HG03439 (cell line): ENCODE data around the gene KRT37.
"Not testable (repeated sequence)": the region's sequence is repeated elsewhere in the genome, so short reads cannot be mapped to it uniquely, and the experiment has no call there.

ENCODE experiments used
- ATAC-seq: cut with Tn5 transposase; IDR thresholded peaks from one replicate; pipeline ENCODE4 v1.9.1; 2021; ENCODE audit warnings: mild to moderate bottlenecking, moderate library complexity; ENCODE audit not compliant: unreplicated experiment

KRT37 gene

DNA sequence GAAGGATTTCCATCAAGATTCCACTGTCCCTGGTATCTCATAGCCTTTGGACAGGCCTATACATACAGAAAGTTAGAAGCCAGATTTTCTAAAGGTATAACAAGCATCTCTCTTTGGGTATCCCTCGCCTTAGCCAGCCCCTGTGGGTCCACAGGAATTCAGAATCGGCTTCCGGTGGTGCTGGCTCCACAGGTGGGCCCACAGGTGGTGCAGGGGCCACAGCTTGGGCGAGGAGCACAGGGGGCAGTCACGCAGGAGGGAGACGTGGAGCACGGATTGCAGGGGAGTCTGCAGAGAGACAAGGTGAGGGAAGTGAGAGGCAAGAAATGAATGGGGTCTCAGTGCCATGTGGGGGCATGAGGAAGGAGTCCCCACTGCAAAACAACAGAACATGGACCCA, 12.9 kb upstream of the KRT37 start:
- no peak for ATAC-seq

DNA sequence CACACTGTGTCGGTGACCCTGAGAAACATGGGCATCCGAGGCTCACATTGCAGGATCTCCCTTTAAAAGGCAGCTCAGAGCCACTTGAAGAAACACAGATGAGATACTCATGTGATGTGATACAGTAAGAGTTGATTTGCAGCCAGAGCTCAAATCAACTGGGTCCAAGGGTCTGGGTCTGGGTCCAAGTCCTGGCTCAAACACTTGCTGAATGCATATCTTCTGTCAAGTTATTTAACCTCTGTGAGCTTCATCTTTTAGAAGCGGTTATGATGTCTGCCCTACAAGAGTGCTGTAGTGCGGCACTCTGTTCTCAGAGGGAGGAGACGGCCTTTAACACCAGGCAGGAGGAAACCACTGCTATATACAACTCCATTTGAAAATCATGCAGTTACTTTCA, 10.0 kb upstream of the KRT37 start:
- ATAC-seq = no peak

DNA sequence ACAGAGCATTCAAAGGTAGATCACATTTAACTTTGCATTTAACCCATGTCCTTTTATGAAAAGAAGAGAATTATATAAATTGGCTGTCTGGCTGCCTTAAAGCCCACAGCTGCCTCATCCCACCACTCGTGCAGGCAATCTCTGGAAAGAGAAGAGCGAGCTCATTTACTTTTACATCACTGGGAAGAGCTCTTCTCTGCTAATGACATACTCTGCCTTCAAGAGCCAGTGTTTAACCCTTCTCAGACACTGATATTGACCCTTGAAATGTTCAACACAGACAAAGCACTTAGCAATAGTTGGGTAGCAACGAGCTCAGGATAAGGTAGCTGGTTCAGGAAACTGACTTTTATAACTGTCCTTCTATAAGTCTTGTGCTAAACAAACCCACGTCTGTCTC, 9.6 kb upstream of the KRT37 start:
- no peak for ATAC-seq

DNA sequence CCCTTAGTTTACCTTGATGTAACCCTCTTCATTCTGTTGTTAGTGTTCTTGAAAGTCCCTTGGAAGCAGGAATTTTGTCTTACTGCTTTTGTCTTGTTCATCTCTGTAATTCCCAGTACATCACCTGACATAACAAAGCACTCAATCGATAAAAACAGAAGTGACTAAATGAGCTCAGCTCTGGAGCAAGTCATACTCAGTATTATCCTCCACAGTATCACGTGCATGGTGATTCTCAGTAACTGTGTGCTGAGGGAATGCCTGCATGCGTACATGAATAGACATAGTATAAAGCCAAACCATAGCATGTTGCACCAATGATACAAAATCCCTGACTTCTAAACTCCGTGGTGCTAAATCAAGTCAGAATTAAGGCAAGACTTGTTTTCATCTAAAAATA, 9.2 kb upstream of the KRT37 start:
- no peak for ATAC-seq

DNA sequence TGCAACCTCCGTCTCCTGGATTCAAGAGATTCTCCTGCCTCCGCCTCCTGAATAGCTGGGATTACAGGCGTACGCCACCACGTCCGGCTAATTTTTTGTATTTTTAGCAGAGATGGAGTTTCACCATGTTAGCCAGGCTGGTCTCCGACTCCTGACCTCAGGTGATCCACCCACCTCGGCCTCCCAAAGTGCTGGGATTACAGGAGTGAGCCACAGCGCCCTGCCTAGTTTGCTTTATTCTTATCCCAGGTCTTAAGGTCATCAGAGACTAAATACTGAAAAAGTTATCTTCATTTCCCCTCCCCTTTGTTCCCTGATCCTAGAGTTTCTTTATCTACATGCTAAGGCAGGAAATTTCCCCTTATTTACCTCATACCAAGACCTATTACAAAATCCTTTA, 6.0 kb upstream of the KRT37 start:
- not testable (repeated sequence) for ATAC-seq

DNA sequence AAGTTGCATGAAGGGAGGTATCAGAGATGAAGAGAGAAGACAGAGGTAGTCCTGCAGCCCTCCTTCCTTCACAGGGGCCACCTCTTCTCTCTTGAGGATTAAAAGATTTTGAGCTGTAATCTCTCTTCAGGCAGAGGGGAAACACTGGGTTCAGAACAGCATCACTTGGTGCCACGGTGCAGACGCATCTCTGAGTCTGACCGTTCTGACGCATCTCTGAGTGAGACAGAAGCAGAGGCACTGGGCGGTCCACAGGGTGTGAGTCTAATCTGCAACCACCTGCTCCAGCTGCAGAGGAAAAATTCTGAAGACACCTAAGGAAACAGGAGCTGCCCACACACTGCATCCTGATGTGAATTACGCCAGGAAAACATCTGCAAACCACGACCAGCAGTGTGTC, 5.3 kb upstream of the KRT37 start:
- ATAC-seq = no peak

DNA sequence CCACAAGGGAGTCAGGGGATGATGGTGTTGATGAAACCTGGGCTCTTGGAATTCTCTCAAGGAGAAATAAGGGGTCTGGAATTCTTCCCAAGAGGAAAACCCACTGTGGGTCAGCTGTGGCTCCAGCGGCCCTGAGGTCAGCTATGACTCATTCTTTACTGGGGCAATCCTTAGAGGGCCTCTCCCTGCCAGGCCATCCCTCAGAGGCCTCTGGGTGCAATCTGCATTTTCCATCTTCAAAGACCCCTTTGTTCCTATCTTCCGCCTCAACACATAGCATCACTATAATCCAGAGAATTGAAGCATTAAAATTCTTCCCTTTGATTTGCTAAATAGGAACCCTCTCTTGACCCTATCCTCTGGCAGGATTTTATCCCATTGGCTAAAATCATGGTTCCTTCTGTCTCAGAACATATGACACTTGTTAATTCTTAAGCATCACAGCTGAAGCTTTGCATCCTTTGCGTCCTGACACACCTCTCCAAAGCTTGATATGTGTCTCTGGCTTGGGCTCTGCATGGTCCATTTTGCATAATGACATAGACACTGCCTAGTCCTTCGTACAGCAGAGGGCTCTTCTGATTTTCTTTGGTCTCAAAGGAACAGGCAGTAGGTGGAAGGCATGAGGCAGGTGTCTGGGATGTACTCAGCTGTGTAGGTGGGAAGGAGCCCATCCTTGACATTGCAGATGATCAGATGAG, 4.4 kb upstream of the KRT37 start:
- no peak for ATAC-seq

DNA sequence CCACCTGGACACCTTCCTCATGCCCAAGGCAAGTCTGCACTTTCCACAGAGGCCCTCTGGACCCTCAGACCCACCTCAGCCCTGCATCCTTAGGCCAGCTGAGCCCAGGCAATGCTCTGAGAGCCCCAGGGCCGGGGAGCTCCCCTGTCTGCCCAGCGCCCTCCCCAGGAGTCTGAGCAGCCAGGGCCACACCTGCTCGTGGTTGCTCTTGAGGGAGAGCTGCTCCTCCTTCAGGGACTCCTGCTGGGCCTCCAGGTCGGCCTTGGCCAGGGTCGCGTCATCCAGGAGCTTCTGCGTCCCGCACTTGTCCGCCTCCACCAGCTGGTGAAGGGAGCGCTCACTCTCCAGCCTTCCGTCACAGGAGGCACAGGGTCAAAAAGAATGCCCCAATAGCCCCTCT, 1.8 kb downstream of the KRT37 start:
- ATAC-seq = not testable (repeated sequence)

DNA sequence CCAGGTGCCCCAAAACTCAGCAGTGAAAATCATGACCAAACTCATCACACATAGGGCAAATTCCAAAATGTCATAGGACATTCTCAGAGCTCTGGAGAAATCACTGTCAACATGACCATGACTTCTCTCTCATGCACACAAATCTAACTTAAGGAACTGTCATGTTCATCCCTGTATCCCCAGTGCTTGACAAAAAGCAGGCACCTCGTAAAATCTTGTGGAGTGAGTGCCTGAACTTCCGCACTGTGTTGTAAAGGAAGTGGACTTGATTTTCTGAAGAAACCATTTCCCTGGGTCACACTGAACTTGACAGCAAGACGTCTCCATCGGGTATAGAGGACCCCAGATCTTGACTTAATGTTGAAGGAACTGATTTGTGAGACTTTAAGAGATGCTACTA, 2.8 kb downstream of the KRT37 start:
- ATAC-seq = no peak

DNA sequence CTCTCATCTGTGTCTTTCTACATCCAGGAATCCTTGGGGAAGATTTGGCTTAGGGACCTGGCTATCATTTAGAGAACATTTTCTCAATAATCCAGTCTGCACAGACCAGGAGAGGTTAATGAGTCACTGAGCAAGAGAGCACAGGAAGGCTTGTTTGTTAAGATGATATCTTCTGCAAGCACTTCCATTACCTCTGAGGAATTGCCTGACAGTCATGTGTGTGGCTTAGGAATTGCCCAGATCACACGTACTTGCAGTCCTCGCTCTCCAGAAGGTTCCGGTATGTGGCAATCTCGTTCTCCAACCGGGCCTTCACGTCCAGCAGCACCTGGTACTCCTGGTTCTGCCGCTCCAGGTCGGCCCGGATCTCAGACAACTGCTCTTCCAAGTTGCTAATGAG, 3.3 kb downstream of the KRT37 start:
- ATAC-seq = no peak

DNA sequence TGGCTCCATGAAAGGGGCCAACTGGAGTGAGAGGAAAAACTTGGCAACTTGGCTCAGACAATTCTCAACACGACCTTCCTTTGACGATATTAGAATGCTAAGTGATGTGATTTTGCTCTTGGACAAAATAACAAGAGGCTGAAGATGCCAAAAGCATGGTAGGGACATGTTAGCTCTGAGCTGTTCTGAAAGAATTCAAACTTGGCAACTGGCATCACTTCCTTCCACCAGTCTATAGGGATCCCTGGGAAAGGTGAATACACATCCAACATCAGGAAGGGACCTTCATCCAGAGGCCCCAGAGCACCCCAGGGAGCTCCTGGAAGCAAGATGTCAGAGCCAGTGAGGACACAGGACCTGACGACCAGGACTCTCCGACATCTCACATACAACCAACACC, 4.3 kb downstream of the KRT37 start:
- no peak for ATAC-seq

DNA sequence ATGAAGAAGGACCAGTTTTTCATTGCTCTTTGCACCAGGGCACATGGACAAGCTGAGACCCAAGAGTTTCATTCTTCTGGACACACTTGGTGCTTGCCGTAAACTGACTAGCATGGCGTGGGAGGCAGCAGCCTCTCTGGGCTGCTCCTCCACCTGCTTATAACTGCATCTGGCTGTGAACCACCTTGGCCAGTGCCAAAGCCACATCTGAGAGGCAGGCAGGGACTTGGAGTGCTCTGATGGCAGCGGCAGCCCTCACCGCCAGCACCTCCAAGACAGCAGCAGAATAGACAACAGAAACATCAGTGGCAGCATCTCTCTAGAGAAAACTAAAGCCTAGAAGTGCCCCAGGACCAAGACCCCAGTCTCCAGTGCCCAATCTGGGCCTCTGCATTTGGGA, 4.7 kb downstream of the KRT37 start:
- ATAC-seq = no peak

DNA sequence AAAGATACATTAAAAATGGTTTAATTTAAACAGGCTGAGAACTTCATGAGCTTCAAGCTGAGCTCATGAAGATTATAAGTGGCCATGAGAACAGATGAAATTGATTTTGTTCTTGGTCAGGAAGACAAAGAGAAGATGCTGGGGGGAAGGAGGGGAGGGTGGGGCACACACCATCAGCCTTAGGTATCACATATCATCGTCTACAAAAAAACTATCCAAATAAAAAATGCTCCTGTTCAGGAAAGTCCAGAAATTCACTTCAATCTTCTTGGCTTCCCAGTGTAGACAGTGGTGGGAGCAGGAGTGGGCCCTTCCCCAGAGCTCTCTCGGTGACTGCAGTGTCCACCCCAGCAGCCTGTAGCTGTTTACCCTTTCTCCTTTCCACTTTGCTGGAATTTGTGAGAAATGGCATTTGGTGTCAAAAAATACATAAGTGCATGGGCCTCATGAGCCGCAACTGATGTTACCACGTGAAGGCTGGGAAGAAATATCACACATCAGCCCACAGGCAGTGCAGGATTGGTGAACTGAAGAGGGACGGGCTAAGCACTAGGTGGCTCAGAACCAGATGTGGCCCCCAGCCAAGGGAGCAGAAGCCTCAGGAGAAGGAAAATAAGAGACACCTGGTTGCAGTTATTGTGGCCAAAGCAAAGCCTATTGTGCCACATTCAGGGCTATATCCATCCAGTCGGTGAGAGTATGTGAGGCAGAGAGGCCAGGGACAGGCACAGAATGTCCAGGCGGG, 6.1 kb downstream of the KRT37 start:
- no peak for ATAC-seq

DNA sequence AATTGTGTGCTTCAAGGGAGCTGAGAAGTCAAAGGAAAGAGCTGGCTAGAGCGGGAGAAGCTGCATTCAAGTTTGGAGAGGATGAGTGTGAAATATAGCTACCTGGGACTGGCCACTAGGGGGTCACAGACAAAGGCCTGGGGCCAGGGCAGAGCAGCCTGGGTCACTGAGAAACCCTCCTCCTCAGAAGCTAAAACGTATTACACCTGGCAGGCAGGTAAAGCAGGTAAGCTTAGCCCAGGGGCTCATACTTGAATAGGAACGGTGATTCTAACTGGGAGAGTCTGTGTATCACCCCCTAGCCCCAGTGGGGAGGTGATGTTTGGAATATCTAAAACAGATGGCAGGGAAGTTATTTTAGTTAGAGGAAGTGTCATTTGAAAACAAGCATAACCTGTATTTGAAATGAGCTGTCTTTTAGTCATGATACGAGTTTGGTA, 6.8 kb downstream of the KRT37 start:
- no peak for ATAC-seq

DNA sequence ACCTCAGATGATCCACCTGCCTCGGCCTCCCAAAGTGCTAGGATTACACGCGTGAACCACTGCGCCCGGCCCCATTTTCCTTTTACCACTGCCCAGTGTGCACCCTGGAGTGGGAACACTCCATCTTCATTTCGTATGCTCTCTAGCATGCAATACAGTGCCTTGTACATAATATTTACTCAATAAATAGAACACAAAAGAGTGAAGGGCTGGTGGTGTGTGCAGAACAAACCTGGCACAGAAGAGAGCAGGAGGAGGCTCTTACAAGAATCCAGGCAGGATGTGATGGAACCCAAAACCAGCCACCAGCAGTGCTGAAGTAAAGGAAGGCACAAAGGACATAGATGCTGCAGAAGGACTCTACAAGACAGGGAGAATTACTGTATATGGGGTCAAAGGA, 7.3 kb downstream of the KRT37 start:
- no peak for ATAC-seq

DNA sequence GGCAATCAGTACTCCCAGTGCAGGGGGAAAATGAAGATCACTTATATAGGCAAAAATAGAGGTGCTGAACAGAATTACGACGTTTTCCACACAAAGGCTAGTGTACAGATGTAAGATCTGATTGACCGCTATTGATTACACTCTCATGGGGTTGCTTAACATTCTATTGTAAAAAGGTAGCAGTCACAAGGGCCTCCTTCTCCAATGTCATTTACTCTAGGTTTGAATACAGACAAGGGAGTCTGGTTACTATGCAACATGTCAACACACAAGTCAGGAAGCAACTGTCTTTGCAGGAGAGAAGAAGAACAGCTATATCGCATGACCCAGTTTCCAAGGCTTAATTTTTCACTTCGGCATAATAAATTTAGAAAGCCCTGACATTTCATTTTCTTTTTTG, 7.9 kb downstream of the KRT37 start:
- no peak for ATAC-seq

DNA sequence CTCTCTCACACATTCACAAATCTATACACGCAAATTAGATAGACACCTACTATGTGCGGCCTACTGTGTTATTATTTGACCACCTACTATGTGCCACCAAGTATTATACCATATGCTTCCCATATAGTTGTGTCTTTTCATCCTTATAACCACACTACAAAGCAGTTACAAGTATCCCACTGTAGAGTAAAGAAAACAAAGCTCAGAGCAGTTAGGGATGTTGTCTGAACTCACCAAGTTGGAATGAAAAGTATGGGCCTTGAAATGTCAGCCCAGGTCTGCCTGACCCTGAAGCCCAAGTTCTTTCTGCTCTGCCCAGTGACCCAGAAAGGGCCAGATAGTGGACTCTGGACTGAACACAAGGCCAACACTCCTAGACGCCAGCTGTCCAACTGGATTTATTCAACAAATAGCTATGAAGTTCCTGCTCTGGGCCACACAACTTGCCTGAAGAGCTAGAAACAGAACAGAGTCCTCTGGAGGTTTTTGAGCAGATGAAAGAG, 8.5 kb downstream of the KRT37 start:
- ATAC-seq = no peak

DNA sequence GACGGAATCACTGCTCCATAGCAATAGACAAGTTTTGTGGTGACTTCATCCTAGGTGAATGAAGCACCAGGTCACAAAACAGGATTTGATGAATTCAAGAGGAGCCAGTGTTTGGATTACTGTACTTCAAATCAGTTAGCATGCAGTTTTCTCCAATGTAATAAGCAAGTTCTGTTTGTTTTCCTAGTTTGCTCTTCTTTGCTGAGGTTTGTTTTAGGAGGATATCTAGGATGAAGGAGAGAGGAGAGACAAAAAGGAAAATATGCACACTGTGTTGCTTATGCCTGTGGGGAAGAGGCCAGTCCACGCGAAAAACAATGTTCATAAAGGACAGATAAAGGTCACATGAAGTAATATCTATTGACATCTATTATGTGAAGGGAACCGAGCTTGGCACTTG, 9.0 kb downstream of the KRT37 start:
- ATAC-seq = no peak

DNA sequence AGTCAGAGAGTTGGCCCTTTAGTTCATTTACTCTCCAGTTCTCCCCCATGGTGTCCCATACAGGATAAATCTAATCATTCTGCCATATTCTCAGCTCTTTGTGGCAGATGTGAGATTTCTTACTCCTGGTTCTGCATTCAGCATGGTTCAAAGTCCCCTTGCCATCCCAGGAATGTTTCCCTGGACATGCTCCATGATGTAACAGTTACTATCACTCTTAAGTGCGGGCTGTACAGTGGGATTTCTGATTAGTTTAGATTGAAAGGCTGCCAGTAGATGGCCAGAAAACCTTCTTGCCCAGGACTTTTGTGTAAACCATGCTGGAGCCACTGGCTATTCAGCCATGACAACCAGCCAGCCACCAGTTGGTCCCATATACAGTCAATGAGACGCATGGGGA, 10.4 kb downstream of the KRT37 start:
- ATAC-seq = no peak

DNA sequence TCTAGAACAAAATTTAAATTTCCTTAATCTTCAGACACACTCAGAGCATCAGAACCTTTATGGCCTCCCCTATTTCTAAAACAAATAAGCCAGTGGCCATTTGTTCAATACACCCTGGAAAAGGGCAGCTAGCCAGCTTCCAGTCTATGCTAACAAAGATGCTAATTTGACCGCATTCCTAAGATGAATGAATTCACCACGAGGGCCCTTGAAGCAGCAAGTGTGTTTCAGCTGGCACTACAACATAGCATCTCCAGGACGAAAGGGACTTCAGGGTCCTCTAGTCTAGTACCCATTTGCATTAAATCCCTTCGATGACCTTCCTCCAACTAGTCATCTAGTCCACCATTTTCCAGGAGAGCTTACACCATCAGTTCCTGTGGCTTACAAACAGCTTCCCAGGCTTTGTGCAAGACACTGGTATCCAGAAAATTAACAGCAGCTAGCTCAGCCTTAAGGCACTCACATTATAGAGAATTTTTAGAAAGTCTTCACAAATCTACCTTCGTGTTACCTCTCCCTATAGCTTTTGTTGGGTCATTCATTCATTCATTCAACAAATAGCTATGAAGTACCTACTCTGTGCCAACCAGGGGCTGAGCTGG, 10.9 kb downstream of the KRT37 start:
- no peak for ATAC-seq

DNA sequence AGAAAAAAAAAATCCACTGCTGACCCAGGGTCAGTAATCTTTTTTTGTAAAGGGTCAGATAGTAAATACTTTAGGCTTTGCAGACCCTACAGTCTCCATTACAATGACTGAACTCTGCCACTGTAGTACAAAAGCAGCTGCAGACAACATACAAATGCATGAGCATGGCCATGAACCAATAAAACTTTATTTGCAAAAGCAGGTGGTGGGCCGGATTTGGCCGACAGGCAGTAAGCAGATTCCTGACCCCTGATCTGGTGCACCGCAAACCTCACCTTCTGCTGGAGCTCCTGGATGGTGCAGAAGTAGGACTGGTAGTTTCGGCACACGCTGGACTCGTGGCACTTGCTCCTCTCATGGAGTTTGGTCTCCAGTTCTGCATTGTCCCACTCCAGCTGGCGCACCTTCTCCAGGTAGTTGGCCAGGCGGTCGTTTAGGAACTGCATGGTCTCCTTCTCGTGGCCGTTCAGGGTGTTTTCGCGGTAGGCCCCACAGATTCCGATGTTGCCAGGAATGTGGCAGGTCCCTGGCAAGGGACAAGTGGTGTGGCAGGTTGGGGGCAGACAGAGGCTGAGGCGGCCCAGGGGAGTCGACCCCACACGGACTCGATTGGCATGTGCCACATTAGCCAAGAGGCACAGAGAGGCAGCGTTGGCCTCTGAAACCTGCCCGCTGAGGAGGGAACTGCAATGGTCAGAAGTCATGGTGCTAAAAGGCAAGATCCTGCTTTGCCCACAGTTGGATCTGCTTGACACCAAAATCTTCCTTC, 13.1 kb downstream of the KRT37 start:
- ATAC-seq = no peak
